ENCODE data around the gene PUDP.

GRCh38 chrX:7059214-7059838, 88.6 kb downstream of the PUDP start:
- no peak for TF ChIP-seq GABPA (IDR thresholded peaks at IDR 0.05 in 1 of 2, conservative IDR thresholded peaks at IDR 0.05 in 1 of 2)
- no peak for TF ChIP-seq CTCF (IDR thresholded peaks at IDR 0.05; ENCODE audit: low read depth, low read length, missing input control)
- TF ChIP-seq MAX (IDR thresholded peaks at IDR 0.05) = no peak
- TF ChIP-seq RAD21 (IDR thresholded peaks at IDR 0.05) = no peak
- TF ChIP-seq FOXA1 (IDR thresholded peaks at IDR 0.05) = no peak
- no peak for TF ChIP-seq ZBTB33 (IDR thresholded peaks at IDR 0.05)
- no peak for TF ChIP-seq TAF1 (conservative IDR thresholded peaks at IDR 0.05)

Data from liver (tissue), 3 donors.